DND-41 (cell line): ENCODE data around the gene EPM2AIP1.

Experiments
- ATAC-seq: fragments of 200-7000 bp; cut with Tn5 transposase; 3 replicates; pipeline ENCODE4 v1.9.1; 2021; ENCODE audit warnings: low read depth; ENCODE audit not compliant: insufficient read depth
- DNase-seq: peaks from one replicate; pipeline ENCODE4 v3.0.0-alpha.2; 2020
- H2AFZ ChIP-seq: 2 replicates; pipeline ENCODE4 v1.6.0; 2012; ENCODE audit warnings: low read depth, low read length
- H3K27ac ChIP-seq: 2 replicates; pipeline ENCODE4 v1.5.1; 2012; ENCODE audit warnings: low read length, inconsistent platforms
- H3K27me3 ChIP-seq: fragments of 200-600 bp; sonication (generic); 2 replicates; pipeline ENCODE4 v1.6.0; 2012; ENCODE audit warnings: low read length, mild to moderate bottlenecking, inconsistent platforms; ENCODE audit not compliant: insufficient read depth, poor library complexity
- H3K36me3 ChIP-seq: 2 replicates; pipeline ENCODE4 v1.5.1; 2012; ENCODE audit warnings: low read length, inconsistent platforms; ENCODE audit not compliant: insufficient read depth
- H3K4me1 ChIP-seq: 2 replicates; pipeline ENCODE4 v1.5.1; 2012; ENCODE audit warnings: mild to moderate bottlenecking, low read length; ENCODE audit not compliant: insufficient read depth
- H3K4me2 ChIP-seq: 2 replicates; pipeline ENCODE4 v1.6.0; 2012; ENCODE audit warnings: mild to moderate bottlenecking, moderate library complexity, low read length, inconsistent platforms; ENCODE audit not compliant: insufficient read depth
- H3K4me3 ChIP-seq, 2 experiments: fragments of 200-600 bp in 1 of 2; shearing (Covaris generic) in 1 of 2; 2 replicates each; pipeline ENCODE4 v1.5.1; 2012 to 2016; ENCODE audit warnings: inconsistent platforms in 2 of 2, low read length in 2 of 2, mild to moderate bottlenecking in 2 of 2, low read depth in 1 of 2, moderate library complexity in 1 of 2
- H3K79me2 ChIP-seq: 2 replicates; pipeline ENCODE4 v1.6.0; 2012; ENCODE audit warnings: low read length, inconsistent platforms; ENCODE audit not compliant: insufficient read depth
- H3K9ac ChIP-seq: 2 replicates; pipeline ENCODE4 v1.6.0; 2012; ENCODE audit warnings: low read depth, mild to moderate bottlenecking, inconsistent platforms, low read length, moderate library complexity
- H3K9me3 ChIP-seq: 2 replicates; pipeline ENCODE4 v1.5.1; 2012; ENCODE audit warnings: low read length, moderate library complexity, mild to moderate bottlenecking, inconsistent platforms; ENCODE audit not compliant: insufficient read depth, severe bottlenecking
- H4K20me1 ChIP-seq: 2 replicates; pipeline ENCODE4 v1.6.0; 2012; ENCODE audit warnings: low read length; ENCODE audit not compliant: insufficient read depth
- EZH2 ChIP-seq: IDR thresholded peaks from 3 replicates; pipeline ENCODE4 v1.6.1; 2012; ENCODE audit warnings: borderline replicate concordance, low read depth, mild to moderate bottlenecking, moderate library complexity, low read length, inconsistent platforms; ENCODE audit not compliant: severe bottlenecking
- TF ChIP-seq, protein P1 (sequence below): IDR thresholded peaks from 2 replicates; pipeline ENCODE4 v1.5.1; 2012; ENCODE audit warnings: borderline replicate concordance, low read length, moderate library complexity, mild to moderate bottlenecking; ENCODE audit not compliant: poor library complexity, severe bottlenecking; ENCODE audit errors: extremely low read depth

Gene EPM2AIP1

DNA sequence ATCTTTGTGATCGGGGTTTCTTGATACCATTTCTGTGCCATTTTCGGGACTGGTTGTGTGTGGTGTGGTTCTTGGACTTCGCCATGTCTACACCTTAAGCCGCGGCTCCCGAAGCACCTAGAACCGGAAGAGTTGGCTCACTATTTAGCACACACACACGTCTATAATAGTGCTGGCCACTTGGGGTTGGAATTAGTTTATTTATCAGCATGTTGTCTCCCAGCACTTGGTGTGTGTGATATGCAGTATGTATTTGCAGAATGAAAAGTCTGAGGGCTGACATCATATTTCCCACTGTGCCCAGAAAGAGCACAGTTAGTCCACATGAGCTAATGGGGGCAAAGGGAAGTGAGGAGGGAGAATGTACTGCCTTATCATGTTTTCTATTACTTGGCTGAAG lies 24.0 kb upstream of the EPM2AIP1 start:
- H3K36me3 ChIP-seq, result peaks cover 91% of the 10 kb centered on the region
- H3K4me1 ChIP-seq, result no peaks in the 10 kb centered on the region
- DNase-seq, result no peak
- no peak overlapping the region for H3K27ac ChIP-seq
- 0 out of 2 replicates have a peak, but pooled peaks cover 2% of the 10 kb centered on the region for H4K20me1 ChIP-seq
- ATAC-seq, result no peak
- no peak overlapping the region for H3K9ac ChIP-seq
- H3K79me2 ChIP-seq, result no peaks in the 10 kb centered on the region; the same call in 1 of the 2 replicates
- H3K9me3 ChIP-seq, result no peaks in the 10 kb centered on the region
- no peak overlapping the region for H3K4me2 ChIP-seq
- no peaks in the 10 kb centered on the region for H3K27me3 ChIP-seq
- no peak overlapping the region for H3K4me3 ChIP-seq
- no peak for TF ChIP-seq EZH2
- TF ChIP-seq, protein P1, sequence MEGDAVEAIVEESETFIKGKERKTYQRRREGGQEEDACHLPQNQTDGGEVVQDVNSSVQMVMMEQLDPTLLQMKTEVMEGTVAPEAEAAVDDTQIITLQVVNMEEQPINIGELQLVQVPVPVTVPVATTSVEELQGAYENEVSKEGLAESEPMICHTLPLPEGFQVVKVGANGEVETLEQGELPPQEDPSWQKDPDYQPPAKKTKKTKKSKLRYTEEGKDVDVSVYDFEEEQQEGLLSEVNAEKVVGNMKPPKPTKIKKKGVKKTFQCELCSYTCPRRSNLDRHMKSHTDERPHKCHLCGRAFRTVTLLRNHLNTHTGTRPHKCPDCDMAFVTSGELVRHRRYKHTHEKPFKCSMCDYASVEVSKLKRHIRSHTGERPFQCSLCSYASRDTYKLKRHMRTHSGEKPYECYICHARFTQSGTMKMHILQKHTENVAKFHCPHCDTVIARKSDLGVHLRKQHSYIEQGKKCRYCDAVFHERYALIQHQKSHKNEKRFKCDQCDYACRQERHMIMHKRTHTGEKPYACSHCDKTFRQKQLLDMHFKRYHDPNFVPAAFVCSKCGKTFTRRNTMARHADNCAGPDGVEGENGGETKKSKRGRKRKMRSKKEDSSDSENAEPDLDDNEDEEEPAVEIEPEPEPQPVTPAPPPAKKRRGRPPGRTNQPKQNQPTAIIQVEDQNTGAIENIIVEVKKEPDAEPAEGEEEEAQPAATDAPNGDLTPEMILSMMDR, result no peak
- H2AFZ ChIP-seq, result no peak overlapping the region

DNA sequence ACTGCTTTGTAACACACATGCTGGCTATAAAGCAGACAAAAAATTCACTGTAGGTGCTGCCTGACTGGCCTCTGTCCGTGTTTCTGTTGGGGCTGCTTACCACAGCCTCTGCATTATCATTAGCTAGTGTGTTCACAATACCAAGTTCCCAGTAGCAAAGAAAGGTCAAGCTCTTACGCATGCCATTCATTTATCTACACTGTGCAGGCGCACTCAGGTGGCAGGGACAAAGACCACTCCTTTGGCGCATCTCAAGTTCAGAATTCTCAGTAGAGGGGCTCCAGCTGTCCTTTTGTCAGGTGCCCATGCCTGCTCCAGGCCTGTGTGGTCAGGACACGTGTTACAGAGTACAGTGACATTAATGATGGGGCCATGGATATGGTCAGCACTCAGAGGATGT lies 22.7 kb upstream of the EPM2AIP1 start:
- TF ChIP-seq EZH2, result no peak
- TF ChIP-seq, protein P1, result no peak
- H3K27ac ChIP-seq, result no peak overlapping the region
- H3K4me1 ChIP-seq, result no peaks in the 10 kb centered on the region

DNA sequence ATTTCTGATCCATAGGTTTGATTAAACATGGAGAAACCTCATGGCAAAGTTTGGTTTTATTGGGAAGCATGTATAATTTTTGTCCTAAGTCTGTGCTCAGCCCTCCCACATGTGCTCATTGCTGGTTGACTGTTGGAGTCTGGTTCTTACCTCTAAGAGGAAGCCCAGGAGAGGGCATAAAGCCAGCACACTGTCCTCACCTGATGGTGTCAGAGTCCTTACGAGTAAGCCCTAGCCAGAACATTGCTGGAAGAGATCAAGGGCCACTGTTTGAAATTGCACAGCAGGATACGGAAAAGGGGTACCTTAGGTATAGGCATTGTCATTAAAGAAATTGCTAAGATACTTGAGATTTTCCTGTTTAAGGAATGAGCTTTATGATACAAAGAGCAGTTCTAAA lies 21.7 kb upstream of the EPM2AIP1 start:
- Histone ChIP-seq H3K4me1 (no peaks in the 10 kb centered on the region), H3K9ac (no peak overlapping the region), H3K27me3 (no peaks in the 10 kb centered on the region), H3K79me2 (no peaks in the 10 kb centered on the region; the same call in 1 of the 2 replicates), H3K27ac (no peak overlapping the region), H3K4me3 (no peak overlapping the region), H3K9me3 (no peaks in the 10 kb centered on the region), H3K36me3 (peaks cover 84% of the 10 kb centered on the region), H2AFZ (no peak overlapping the region), H3K4me2 (no peak overlapping the region), H4K20me1 (no peaks in the 10 kb centered on the region)
- DNase-seq (no peak), ATAC-seq (no peak)
- TF ChIP-seq, protein P1, result no peak
- no peak for TF ChIP-seq EZH2

More for the DNA sequence above, 22.7 kb upstream of the EPM2AIP1 start:
- DNase-seq (no peak), ATAC-seq (no peak)
- H3K9me3 ChIP-seq, result no peaks in the 10 kb centered on the region
- H3K9ac ChIP-seq, result no peak overlapping the region
- no peak overlapping the region for H3K4me3 ChIP-seq
- H3K36me3 ChIP-seq, result peaks cover 89% of the 10 kb centered on the region
- H3K27me3 ChIP-seq, result no peaks in the 10 kb centered on the region
- H3K79me2 ChIP-seq, result no peaks in the 10 kb centered on the region; the same call in 1 of the 2 replicates
- 0 out of 2 replicates have a peak, but pooled peaks cover under 1% of the 10 kb centered on the region for H4K20me1 ChIP-seq
- no peak overlapping the region for H2AFZ ChIP-seq
- H3K4me2 ChIP-seq, result no peak overlapping the region
